HG02938 (cell line): Measurements from ENCODE around the gene CDK5RAP2.

Experiments used
- ATAC-seq: cut with Tn5 transposase; IDR thresholded peaks from one replicate; pipeline ENCODE4 v1.9.1; 2021; ENCODE audit warnings: mild to moderate bottlenecking, moderate library complexity; ENCODE audit not compliant: unreplicated experiment

Gene CDK5RAP2

GRCh38 chr9:120410925-120411501 is 169.0 kb downstream of the CDK5RAP2 start:
- no peak for ATAC-seq

- no peak for ATAC-seq
Observed at GRCh38 chr9:120408680-120409258, 171.2 kb downstream of the CDK5RAP2 start.

GRCh38 chr9:120405860-120406259 is 174.1 kb downstream of the CDK5RAP2 start:
- no peak for ATAC-seq

- ATAC-seq: no peak
Observed at GRCh38 chr9:120405134-120405533, 174.8 kb downstream of the CDK5RAP2 start.

GRCh38 chr9:120403543-120403856 is 176.5 kb downstream of the CDK5RAP2 start:
- ATAC-seq: no peak

GRCh38 chr9:120402741-120403542 is 177.0 kb downstream of the CDK5RAP2 start:
- ATAC-seq: no peak

- ATAC-seq: no peak
Observed at GRCh38 chr9:120399940-120400339, 180.0 kb downstream of the CDK5RAP2 start.

GRCh38 chr9:120398286-120398685 is 181.7 kb downstream of the CDK5RAP2 start:
- no peak for ATAC-seq

GRCh38 chr9:120397453-120397852 is 182.5 kb downstream of the CDK5RAP2 start:
- no peak for ATAC-seq

- no peak for ATAC-seq
Observed at GRCh38 chr9:120396931-120397330, 183.0 kb downstream of the CDK5RAP2 start.

- no peak for ATAC-seq
Observed at GRCh38 chr9:120396418-120396817, 183.5 kb downstream of the CDK5RAP2 start.

GRCh38 chr9:120395376-120395775 is 184.6 kb downstream of the CDK5RAP2 start:
- no peak for ATAC-seq

GRCh38 chr9:120394058-120394669 is 185.8 kb downstream of the CDK5RAP2 start:
- no peak for ATAC-seq

GRCh38 chr9:120393386-120394057 is 186.4 kb downstream of the CDK5RAP2 start:
- ATAC-seq: no peak

- no peak for ATAC-seq
Observed at GRCh38 chr9:120392711-120393110, 187.3 kb downstream of the CDK5RAP2 start.

GRCh38 chr9:120392245-120392644 is 187.7 kb downstream of the CDK5RAP2 start:
- ATAC-seq: no peak

GRCh38 chr9:120391691-120392090 is 188.3 kb downstream of the CDK5RAP2 start:
- ATAC-seq: no peak

GRCh38 chr9:120390637-120391190 is 189.3 kb downstream of the CDK5RAP2 start:
- no peak for ATAC-seq

- no peak for ATAC-seq
Observed at GRCh38 chr9:120389867-120390266, 190.1 kb downstream of the CDK5RAP2 start.

GRCh38 chr9:120389300-120389699 is 190.7 kb downstream of the CDK5RAP2 start:
- ATAC-seq: no peak
